Fibroblast of pulmonary artery (primary cell): ENCODE results near the gene NCOA3.
A peak's percentile ranks its signal among the peaks of the same experiment; 100 is the strongest.

Source experiments
- DNase-seq: peaks from one replicate; pipeline ENCODE4 v3.0.0-alpha.2; 2010; ENCODE audit warnings: low read depth
- H3K4me3 ChIP-seq: replicated peaks from 2 replicates; pipeline ENCODE4 v1.5.1; 2011; ENCODE audit warnings: low read depth, mild to moderate bottlenecking, control low read depth, low read length, moderate library complexity
- TF ChIP-seq, protein P1 (sequence below): IDR thresholded peaks from 2 replicates; pipeline ENCODE4 v1.5.1; 2011; ENCODE audit warnings: mild to moderate bottlenecking, control low read depth, low read length, inconsistent platforms; ENCODE audit errors: missing control alignments

NCOA3 gene

DNA sequence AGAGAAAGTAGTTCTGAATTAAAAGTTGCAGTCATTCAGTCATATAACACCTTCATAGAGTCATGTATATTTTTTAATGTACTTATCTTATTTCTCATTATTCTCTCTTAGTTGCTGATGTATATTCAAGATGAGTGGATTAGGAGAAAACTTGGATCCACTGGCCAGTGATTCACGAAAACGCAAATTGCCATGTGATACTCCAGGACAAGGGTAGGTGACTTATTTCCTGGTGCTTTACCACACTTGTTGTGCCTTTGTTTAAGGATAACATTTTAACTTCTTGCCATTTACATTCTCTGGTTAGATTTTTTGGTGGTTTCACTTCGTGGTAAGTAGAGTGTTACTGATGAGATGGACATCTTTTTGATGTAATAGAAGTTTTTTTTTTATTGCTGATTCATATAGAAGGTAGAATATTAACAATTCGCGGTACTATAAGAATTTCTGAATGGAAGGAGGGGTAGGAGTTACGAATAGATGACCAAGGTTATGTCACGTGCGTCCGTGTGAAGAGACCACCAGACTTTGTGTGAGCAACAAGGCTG lies 120.5 kb downstream of the NCOA3 start:
- TF ChIP-seq, protein P1, sequence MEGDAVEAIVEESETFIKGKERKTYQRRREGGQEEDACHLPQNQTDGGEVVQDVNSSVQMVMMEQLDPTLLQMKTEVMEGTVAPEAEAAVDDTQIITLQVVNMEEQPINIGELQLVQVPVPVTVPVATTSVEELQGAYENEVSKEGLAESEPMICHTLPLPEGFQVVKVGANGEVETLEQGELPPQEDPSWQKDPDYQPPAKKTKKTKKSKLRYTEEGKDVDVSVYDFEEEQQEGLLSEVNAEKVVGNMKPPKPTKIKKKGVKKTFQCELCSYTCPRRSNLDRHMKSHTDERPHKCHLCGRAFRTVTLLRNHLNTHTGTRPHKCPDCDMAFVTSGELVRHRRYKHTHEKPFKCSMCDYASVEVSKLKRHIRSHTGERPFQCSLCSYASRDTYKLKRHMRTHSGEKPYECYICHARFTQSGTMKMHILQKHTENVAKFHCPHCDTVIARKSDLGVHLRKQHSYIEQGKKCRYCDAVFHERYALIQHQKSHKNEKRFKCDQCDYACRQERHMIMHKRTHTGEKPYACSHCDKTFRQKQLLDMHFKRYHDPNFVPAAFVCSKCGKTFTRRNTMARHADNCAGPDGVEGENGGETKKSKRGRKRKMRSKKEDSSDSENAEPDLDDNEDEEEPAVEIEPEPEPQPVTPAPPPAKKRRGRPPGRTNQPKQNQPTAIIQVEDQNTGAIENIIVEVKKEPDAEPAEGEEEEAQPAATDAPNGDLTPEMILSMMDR: no peak
- no peak overlapping the region for H3K4me3 ChIP-seq
- DNase-seq: no peak

DNA sequence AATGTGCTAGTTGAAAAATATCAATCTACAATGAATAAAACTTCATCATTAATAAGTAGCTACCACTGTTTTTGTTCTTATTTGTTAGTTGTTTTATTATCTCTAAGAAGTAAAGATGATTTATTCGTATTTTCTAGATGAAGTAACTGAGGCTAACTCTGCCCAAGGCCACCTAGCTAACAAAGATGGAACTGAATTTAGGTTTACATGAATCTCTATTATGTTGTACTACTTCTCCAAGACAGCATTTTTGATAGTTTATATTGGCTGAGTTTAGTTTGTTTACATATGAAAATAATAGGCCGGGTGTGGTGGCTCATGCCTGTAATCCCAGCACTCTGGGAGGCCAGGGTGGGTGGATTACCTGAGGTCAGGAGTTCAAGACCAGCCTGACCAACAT lies 121.5 kb downstream of the NCOA3 start:
- TF ChIP-seq, protein P1: peak; percentile 9
- H3K4me3 ChIP-seq: no peak overlapping the region
- no peak for DNase-seq

DNA sequence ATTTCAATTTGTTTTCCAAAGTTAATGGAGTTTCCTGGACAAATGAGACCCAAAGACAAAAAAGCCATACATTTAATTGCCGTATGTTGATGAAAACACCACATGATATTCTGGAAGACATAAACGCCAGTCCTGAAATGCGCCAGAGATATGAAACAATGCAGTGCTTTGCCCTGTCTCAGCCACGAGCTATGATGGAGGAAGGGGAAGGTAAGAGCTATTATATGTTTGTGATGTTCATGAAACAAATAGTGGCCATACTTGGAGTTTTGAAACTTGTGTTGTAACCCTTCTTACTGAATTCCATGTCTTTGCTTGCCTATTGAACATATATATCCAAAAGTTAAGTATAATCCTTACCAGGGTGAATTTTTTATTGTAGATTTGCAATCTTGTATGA lies 125.9 kb downstream of the NCOA3 start:
- H3K4me3 ChIP-seq: no peak overlapping the region
- TF ChIP-seq, protein P1: no peak
- DNase-seq: no peak

DNA sequence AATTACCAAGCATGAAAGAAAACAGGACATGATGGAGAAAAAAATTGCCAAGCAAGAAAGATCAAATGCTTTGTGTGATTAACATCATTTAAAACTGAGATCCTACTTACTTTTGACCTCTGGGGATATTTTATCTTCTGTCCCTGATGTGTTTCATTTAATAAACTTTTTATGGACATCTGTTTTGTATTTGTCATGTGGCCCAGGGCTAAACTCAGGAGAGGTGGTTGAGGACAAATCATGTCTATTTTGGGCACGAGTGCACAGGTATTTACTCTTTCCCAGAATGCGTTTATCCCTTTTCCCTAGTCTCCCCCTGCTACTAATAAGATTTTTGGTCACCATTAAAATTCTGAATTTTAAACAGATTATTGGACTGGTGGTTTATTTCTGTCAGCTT lies 128.2 kb downstream of the NCOA3 start:
- DNase-seq: no peak
- H3K4me3 ChIP-seq: no peak overlapping the region
- TF ChIP-seq, protein P1: no peak

- DNase-seq: no peak
- TF ChIP-seq, protein P1: no peak
- H3K4me3 ChIP-seq: no peak overlapping the region
Measured at GRCh38 chr20:47631078-47631477, 129.4 kb downstream of the NCOA3 start.

- H3K4me3 ChIP-seq: no peak overlapping the region
- TF ChIP-seq, protein P1: no peak
- DNase-seq: no peak
Measured at GRCh38 chr20:47635256-47635655, 133.6 kb downstream of the NCOA3 start.

DNA sequence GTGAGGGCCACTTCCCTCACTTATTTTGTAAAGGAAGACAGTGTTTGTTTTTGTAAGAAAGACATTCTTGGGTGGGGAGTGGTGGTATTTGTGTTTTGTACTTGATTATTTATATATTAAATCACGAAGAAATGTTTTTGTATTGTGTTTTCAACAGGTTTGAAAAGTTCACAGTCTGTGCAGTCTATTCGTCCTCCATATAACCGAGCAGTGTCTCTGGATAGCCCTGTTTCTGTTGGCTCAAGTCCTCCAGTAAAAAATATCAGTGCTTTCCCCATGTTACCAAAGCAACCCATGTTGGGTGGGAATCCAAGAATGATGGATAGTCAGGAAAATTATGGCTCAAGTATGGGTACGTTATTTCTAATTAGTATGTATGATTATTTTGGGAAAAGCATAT lies 137.2 kb downstream of the NCOA3 start:
- TF ChIP-seq, protein P1: no peak
- no peak overlapping the region for H3K4me3 ChIP-seq
- no peak for DNase-seq
